Vagina (tissue), 2 donors: ENCODE measurements around the gene AP2A1. TPM values are rescaled to one million over a fixed set of nuclear protein-coding genes. Genes with fewer than 3 reads are reported as not detected.

ENCODE experiments used
- DNase-seq, 2 donors: peaks; one replicate each; pipeline ENCODE4 v3.0.0-alpha.2; 2017; ENCODE audit errors: extremely low spot score in 2 of 2
- H3K27ac ChIP-seq: fragments of 200-600 bp; sonication (generic); one replicate; pipeline ENCODE4 v1.5.1; 2019
- H3K27me3 ChIP-seq: fragments of 200-600 bp; sonication (generic); one replicate; pipeline ENCODE4 v1.5.1; 2019
- H3K36me3 ChIP-seq, 2 donors: fragments of 200-600 bp; sonication (generic); one replicate each; pipeline ENCODE4 v1.5.1; 2017 to 2019
- H3K4me1 ChIP-seq: fragments of 200-600 bp; sonication (generic); one replicate; pipeline ENCODE4 v1.5.1; 2019
- H3K4me3 ChIP-seq, 2 donors: fragments of 200-600 bp; sonication (generic); 1 replicate in 1 of 2; 2 replicates in 1 of 2; pipeline ENCODE4 v1.5.1; 2016 to 2019
- H3K9me3 ChIP-seq: fragments of 200-600 bp; sonication (generic); one replicate; pipeline ENCODE4 v1.5.1; 2019
- POLR2A ChIP-seq, 2 donors: fragments of 450-650 bp; IDR thresholded peaks; one replicate each; pipeline ENCODE4 v1.6.1; 2017; ENCODE audit warnings: antibody characterized with exemption in 2 of 2, mild to moderate bottlenecking in 2 of 2, moderate library complexity in 2 of 2
- POLR2AphosphoS5 ChIP-seq, 2 donors: sonication (generic); formaldehyde crosslinking; IDR thresholded peaks; one replicate each; pipeline ENCODE4 v1.9.0; 2017; ENCODE audit warnings: antibody characterized with exemption in 2 of 2, mild to moderate bottlenecking in 2 of 2, low read depth in 1 of 2; ENCODE audit not compliant: insufficient read depth in 1 of 2
- intact Hi-C: fragments of 100-400 bp; cut with DNase I; formaldehyde crosslinking; loops from one replicate; pipeline ENCODE4 v1.15.1; 2023
- total RNA-seq: library from RNA; depleted of rRNA; stranded (reverse); fragments of >200 nt; gene quantifications from one replicate; pipeline ENCODE4 v1.2.3, GENCODE V29; 2016
- TF ChIP-seq, protein P1 (sequence below), 3 experiments: fragments of 450-650 bp in 2 of 3; fragments of 200-600 bp in 1 of 3; sonication (generic) in 1 of 3; IDR thresholded peaks; one replicate each; pipeline ENCODE4 v1.5.1; 2017 to 2019; ENCODE audit warnings: antibody characterized with exemption in 3 of 3, mild to moderate bottlenecking in 2 of 3, moderate library complexity in 2 of 3

The AP2A1 gene
- total RNA-seq, 1 donor from 2014 or later = 80.8 TPM

DNA sequence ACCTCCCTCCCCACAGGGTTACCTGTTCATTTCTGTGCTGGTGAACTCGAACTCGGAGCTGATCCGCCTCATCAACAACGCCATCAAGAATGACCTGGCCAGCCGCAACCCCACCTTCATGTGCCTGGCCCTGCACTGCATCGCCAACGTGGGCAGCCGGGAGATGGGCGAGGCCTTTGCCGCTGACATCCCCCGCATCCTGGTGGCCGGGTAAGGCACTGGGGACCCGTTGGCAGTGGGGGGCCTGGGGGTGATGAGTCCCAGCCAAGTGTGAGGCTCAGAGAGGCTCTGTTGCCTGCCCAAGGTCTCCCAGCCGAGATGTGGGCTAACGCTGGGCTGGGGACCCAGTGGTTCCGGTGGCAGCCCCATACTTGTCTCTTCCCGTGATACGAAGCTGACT, 15.7 kb downstream of the AP2A1 start:
- no peak overlapping the region for H3K27ac ChIP-seq
- peaks cover 0 to 24% of the 10 kb centered on the region in 2 donors for H3K36me3 ChIP-seq
- H3K9me3 ChIP-seq = no peaks in the 10 kb centered on the region
- TF ChIP-seq, protein P1, sequence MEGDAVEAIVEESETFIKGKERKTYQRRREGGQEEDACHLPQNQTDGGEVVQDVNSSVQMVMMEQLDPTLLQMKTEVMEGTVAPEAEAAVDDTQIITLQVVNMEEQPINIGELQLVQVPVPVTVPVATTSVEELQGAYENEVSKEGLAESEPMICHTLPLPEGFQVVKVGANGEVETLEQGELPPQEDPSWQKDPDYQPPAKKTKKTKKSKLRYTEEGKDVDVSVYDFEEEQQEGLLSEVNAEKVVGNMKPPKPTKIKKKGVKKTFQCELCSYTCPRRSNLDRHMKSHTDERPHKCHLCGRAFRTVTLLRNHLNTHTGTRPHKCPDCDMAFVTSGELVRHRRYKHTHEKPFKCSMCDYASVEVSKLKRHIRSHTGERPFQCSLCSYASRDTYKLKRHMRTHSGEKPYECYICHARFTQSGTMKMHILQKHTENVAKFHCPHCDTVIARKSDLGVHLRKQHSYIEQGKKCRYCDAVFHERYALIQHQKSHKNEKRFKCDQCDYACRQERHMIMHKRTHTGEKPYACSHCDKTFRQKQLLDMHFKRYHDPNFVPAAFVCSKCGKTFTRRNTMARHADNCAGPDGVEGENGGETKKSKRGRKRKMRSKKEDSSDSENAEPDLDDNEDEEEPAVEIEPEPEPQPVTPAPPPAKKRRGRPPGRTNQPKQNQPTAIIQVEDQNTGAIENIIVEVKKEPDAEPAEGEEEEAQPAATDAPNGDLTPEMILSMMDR (IDR thresholded peaks at IDR 0.05) = no peak
- TF ChIP-seq POLR2A (IDR thresholded peaks at IDR 0.05) = no peak
- TF ChIP-seq POLR2AphosphoS5 (IDR thresholded peaks at IDR 0.05; ENCODE audit: insufficient read depth in 1 of 2, low read depth in 1 of 2) = no peak
- DNase-seq = no peak
- intact Hi-C loops = no loop called here
- peaks cover 22% of the 10 kb centered on the region for H3K4me1 ChIP-seq
- H3K27me3 ChIP-seq = no peaks in the 10 kb centered on the region
- H3K4me3 ChIP-seq = no peak overlapping the region

- Histone ChIP-seq H3K27me3 (no peaks in the 10 kb centered on the region), H3K27ac (peak overlapping the region; percentile 89), H3K4me1 (peaks cover 28% of the 10 kb centered on the region), H3K4me3 (no peak overlapping the region), H3K9me3 (no peaks in the 10 kb centered on the region), H3K36me3 (peaks cover 0 to 33% of the 10 kb centered on the region in 2 donors)
- no peak for DNase-seq
- TF ChIP-seq, protein P1 (IDR thresholded peaks at IDR 0.05) = no peak
- peak; percentile 51 to 69 for TF ChIP-seq POLR2AphosphoS5 (IDR thresholded peaks at IDR 0.05; ENCODE audit: insufficient read depth in 1 of 2, low read depth in 1 of 2)
- intact Hi-C loops = no loop called here
Observed at GRCh38 chr19:49786376-49786820, 19.6 kb downstream of the AP2A1 start.

GRCh38 chr19:49787746-49788145, 20.9 kb downstream of the AP2A1 start:
- Histone ChIP-seq H3K9me3 (no peaks in the 10 kb centered on the region), H3K4me3 (no peak overlapping the region), H3K27ac (peak overlapping the region; percentile 1), H3K36me3 (peaks cover 0 to 38% of the 10 kb centered on the region in 2 donors), H3K4me1 (peaks cover 40% of the 10 kb centered on the region), H3K27me3 (no peaks in the 10 kb centered on the region)
- intact Hi-C loops = no loop called here
- no peak for DNase-seq
- TF ChIP-seq POLR2AphosphoS5 (IDR thresholded peaks at IDR 0.05; ENCODE audit: insufficient read depth in 1 of 2, low read depth in 1 of 2) = no peak
- no peak for TF ChIP-seq POLR2A (IDR thresholded peaks at IDR 0.05)
- TF ChIP-seq, protein P1 (IDR thresholded peaks at IDR 0.05) = no peak

DNA sequence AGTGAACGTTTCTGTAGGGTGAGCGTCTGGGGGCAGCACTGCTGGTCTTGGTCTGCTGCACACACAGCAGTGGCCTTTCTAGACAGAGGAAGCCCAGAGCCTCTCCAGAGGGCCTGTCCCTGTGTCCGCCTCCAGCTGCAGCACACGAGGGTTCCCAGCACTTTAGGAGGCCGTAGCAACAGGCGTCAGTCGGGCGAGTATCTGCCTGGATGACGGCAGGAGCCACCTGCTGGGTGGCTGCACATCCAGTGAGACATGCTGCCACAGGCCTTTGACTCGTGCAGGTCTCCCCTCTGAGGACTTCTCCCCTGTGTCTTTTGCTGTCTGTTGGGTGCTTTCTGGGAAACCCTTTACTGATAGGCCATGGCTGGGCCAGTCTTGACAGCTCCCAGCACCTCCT, 22.1 kb downstream of the AP2A1 start:
- TF ChIP-seq POLR2AphosphoS5 (IDR thresholded peaks at IDR 0.05; ENCODE audit: insufficient read depth in 1 of 2, low read depth in 1 of 2) (no peak), POLR2A (IDR thresholded peaks at IDR 0.05) (no peak)
- TF ChIP-seq, protein P1 (IDR thresholded peaks at IDR 0.05) = no peak
- Histone ChIP-seq H3K4me3 (no peak overlapping the region), H3K9me3 (no peaks in the 10 kb centered on the region), H3K36me3 (peaks cover 0 to 38% of the 10 kb centered on the region in 2 donors), H3K4me1 (peaks cover 40% of the 10 kb centered on the region), H3K27me3 (no peaks in the 10 kb centered on the region), H3K27ac (no peak overlapping the region)
- intact Hi-C loops = no loop called here
- DNase-seq = no peak

- Histone ChIP-seq H3K4me1 (peaks cover 36% of the 10 kb centered on the region), H3K27ac (peak overlapping the region; percentile 74), H3K4me3 (no peak overlapping the region), H3K9me3 (no peaks in the 10 kb centered on the region), H3K36me3 (peaks cover 4 to 49% of the 10 kb centered on the region in 2 donors), H3K27me3 (no peaks in the 10 kb centered on the region)
- no peak for DNase-seq
- intact Hi-C loops = no loop called here
- TF ChIP-seq, protein P1 (IDR thresholded peaks at IDR 0.05) = no peak
- TF ChIP-seq POLR2AphosphoS5 (IDR thresholded peaks at IDR 0.05; ENCODE audit: insufficient read depth in 1 of 2, low read depth in 1 of 2) (peak; percentile 54 to 55), POLR2A (IDR thresholded peaks at IDR 0.05) (no peak)
Observed at GRCh38 chr19:49790866-49791265, 24.1 kb downstream of the AP2A1 start.
